Caki2 (cell line): ENCODE results near the gene PLEKHH2. TPM values are rescaled to one million over a fixed set of nuclear protein-coding genes. Genes with fewer than 3 reads are reported as not detected.
A peak's percentile ranks its signal among the peaks of the same experiment; 100 is the strongest.

ENCODE experiments used
- DNase-seq: peaks from one replicate; pipeline ENCODE4 v3.0.0-alpha.2; 2015; ENCODE audit warnings: low read depth
- in situ Hi-C: cut with HindIII; loops from 2 replicates; pipeline ENCODE4 v1.10.0; 2016; ENCODE audit warnings: low sequenced_read_pairs, low pct_unique_long_range_greater_than_20kb, mixed read lengths
- total RNA-seq: library from RNA; depleted of rRNA; stranded (reverse); fragments of >200 nt; shearing (Covaris generic); gene quantifications from 2 replicates; pipeline ENCODE4 v1.2.3, GENCODE V29; 2014; ENCODE audit warnings: low replicate concordance

The PLEKHH2 gene
- total RNA-seq, 1 experiment from 2014 or later: 7.5 TPM

- in situ Hi-C loops: no loop called here
- DNase-seq: no peak
These were observed 140.4 kb downstream of the PLEKHH2 start for GRCh38 chr2:43777306-43777926.

GRCh38 chr2:43778233-43778632 lies 141.2 kb downstream of the PLEKHH2 start:
- no peak for DNase-seq
- in situ Hi-C loops: no loop called here

- in situ Hi-C loops: no loop called here
- DNase-seq: no peak
These were observed 150.8 kb downstream of the PLEKHH2 start for GRCh38 chr2:43787895-43788294.

- in situ Hi-C loops: no loop called here
- DNase-seq: no peak
These were observed 151.6 kb downstream of the PLEKHH2 start for GRCh38 chr2:43788646-43789045.

- DNase-seq: no peak
- in situ Hi-C loops: no loop called here
These were observed 153.1 kb downstream of the PLEKHH2 start for GRCh38 chr2:43790147-43790546.

- in situ Hi-C loops: no loop called here
- DNase-seq: no peak
These were observed 154.1 kb downstream of the PLEKHH2 start for GRCh38 chr2:43791035-43791765.

GRCh38 chr2:43792653-43793052 lies 155.6 kb downstream of the PLEKHH2 start:
- DNase-seq: peak; percentile 92
- in situ Hi-C loops: no loop called here

- DNase-seq: no peak
- in situ Hi-C loops: no loop called here
These were observed 157.9 kb downstream of the PLEKHH2 start for GRCh38 chr2:43794956-43795355.

- no peak for DNase-seq
- in situ Hi-C loops: no loop called here
These were observed 159.1 kb downstream of the PLEKHH2 start for GRCh38 chr2:43796206-43796605.

GRCh38 chr2:43798300-43798699 lies 161.2 kb downstream of the PLEKHH2 start:
- no peak for DNase-seq
- in situ Hi-C loops: no loop called here

GRCh38 chr2:43800894-43801293 lies 163.8 kb downstream of the PLEKHH2 start:
- in situ Hi-C loops: no loop called here
- no peak for DNase-seq

GRCh38 chr2:43802135-43802534 lies 165.1 kb downstream of the PLEKHH2 start:
- in situ Hi-C loops: no loop called here

GRCh38 chr2:43803113-43803512 lies 166.1 kb downstream of the PLEKHH2 start:
- no peak for DNase-seq
- in situ Hi-C loops: no loop called here

More at GRCh38 chr2:43802135-43802534, 165.1 kb downstream of the PLEKHH2 start:
- DNase-seq: no peak

GRCh38 chr2:43806719-43807031 lies 169.6 kb downstream of the PLEKHH2 start:
- DNase-seq: no peak
- in situ Hi-C loops: no loop called here

GRCh38 chr2:43810452-43810851 lies 173.4 kb downstream of the PLEKHH2 start:
- in situ Hi-C loops: no loop called here
- DNase-seq: no peak

- in situ Hi-C loops: no loop called here
- DNase-seq: no peak
These were observed 173.8 kb downstream of the PLEKHH2 start for GRCh38 chr2:43810888-43811287.

GRCh38 chr2:43812006-43812405 lies 174.9 kb downstream of the PLEKHH2 start:
- DNase-seq: no peak
- in situ Hi-C loops: no loop called here

- in situ Hi-C loops: no loop called here
- no peak for DNase-seq
These were observed 175.9 kb downstream of the PLEKHH2 start for GRCh38 chr2:43812947-43813346.

- in situ Hi-C loops: no loop called here
- DNase-seq: no peak
These were observed 177.7 kb downstream of the PLEKHH2 start for GRCh38 chr2:43814711-43815110.
